Subcutaneous abdominal adipose tissue (tissue), 5 donors: ENCODE results near the gene HPGD.
A peak's percentile ranks its signal among the peaks of the same experiment; 100 is the strongest.

Source experiments
- H3K27ac ChIP-seq: one replicate; pipeline ENCODE4 v1.7.0; 2013; ENCODE audit warnings: low read depth, mild to moderate bottlenecking, inconsistent platforms, low read length, moderate library complexity
- H3K27me3 ChIP-seq, 5 donors: one replicate each; pipeline ENCODE4 v1.7.0; 2013; ENCODE audit warnings: low read length in 5 of 5, inconsistent platforms in 1 of 5; ENCODE audit not compliant: control insufficient read depth in 5 of 5, insufficient read depth in 4 of 5
- H3K36me3 ChIP-seq, 5 donors: one replicate each; pipeline ENCODE4 v1.7.0; 2013; ENCODE audit warnings: low read length in 5 of 5; ENCODE audit not compliant: control insufficient read depth in 5 of 5, insufficient read depth in 5 of 5
- H3K4me1 ChIP-seq, 5 donors: one replicate each; pipeline ENCODE4 v1.7.0; 2013; ENCODE audit warnings: low read length in 5 of 5, mild to moderate bottlenecking in 3 of 5, moderate library complexity in 1 of 5; ENCODE audit not compliant: control insufficient read depth in 5 of 5, insufficient read depth in 5 of 5
- H3K4me3 ChIP-seq, 5 donors: one replicate each; pipeline ENCODE4 v1.7.0; 2013; ENCODE audit warnings: low read length in 5 of 5, low read depth in 1 of 5
- H3K9ac ChIP-seq, 5 donors: one replicate each; pipeline ENCODE4 v1.7.0; 2013; ENCODE audit warnings: low read length in 5 of 5, mild to moderate bottlenecking in 4 of 5, moderate library complexity in 3 of 5
- H3K9me3 ChIP-seq, 5 donors: one replicate each; pipeline ENCODE4 v1.7.0; 2013; ENCODE audit warnings: low read length in 5 of 5; ENCODE audit not compliant: control insufficient read depth in 5 of 5
- donor health status: healthy.
- donor health status: healthy.
- donor health status: healthy.
- donor health status: healthy.
- donor health status: healthy.

The HPGD gene

DNA sequence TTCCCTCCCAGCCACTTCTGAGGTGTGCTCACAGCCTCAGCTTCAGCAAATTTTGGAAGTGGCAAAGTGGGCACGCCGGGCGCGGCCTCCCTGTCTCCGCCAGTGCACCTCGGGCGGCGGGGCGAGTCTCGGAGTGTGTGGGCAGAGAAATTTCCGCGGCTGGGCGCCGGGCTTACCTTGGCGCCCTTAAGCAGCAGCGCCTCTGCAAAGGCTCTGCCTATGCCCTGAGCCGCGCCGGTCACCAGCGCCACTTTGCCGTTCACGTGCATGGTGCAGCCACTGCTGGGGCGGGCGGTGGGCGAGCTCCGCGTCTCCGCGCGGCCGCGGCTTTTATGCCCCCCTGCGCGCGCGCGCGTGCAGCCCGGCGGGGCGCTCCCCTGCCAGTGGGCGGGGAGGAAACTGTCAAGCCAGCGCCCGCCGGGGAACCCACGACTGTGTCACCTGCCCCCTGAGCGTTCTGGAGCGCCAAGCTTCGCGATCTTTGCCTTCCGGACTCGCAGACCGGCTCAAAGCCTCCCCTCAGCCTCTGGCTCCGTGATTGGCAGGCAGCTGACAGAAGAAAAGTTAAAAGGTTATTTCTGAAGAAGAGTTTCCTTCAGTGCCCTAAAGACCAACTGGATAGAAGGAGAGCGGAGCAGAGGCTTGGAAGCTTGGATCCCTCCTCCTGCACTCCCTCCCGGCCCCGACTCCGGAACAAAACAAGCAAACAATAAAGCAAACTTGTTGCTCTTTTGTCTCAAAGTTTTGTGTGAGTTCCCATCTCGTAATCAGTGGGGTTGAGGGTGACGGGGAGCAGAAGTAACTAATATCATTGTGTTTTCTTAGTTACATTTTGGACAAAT, at the start of gene HPGD:
Gene HPGD (minus strand): TSS at position 306 of the 842 bp plus-strand sequence. CDS start 37 bp downstream, at position 269.
- Histone ChIP-seq H3K9ac (peak within 1 kb of the TSS in 4 of 5 donors; percentile 33 to 68 (median 40)), H3K4me1 (peaks cover 2 to 27% (median 19%) of the 10 kb centered on the region in 5 donors), H3K36me3 (no peaks in the 10 kb centered on the region), H3K4me3 (peak within 1 kb of the TSS; percentile 72 to 81 (median 75)), H3K27me3 (no peaks in the 10 kb centered on the region), H3K9me3 (no peaks in the 10 kb centered on the region), H3K27ac (no peak within 1 kb of the TSS)

DNA sequence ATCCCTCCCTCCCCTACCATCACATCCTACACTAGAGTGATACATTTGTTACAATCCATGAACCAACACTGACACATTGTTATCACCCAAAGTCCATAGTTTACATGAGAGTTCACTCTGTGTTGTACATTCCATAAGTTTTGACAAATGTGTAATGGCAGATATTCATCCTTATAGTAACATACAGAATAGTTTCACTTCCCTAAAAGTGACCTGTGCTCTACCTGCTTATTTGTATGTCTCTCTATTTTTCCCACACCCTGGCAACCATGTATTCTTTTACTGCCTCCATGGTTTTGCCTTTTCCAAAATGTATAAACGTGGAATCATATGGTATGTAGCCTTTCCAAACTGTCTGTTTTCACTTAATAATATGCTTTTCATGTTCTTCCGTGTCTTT, 42.2 kb upstream of the HPGD start:
- H3K9me3 ChIP-seq: no peaks in the 10 kb centered on the region
- no peaks in the 10 kb centered on the region for H3K27me3 ChIP-seq
- no peak overlapping the region for H3K27ac ChIP-seq
- no peak overlapping the region for H3K9ac ChIP-seq
- no peaks in the 10 kb centered on the region for H3K4me1 ChIP-seq
- H3K36me3 ChIP-seq: no peaks in the 10 kb centered on the region
- no peak overlapping the region for H3K4me3 ChIP-seq

DNA sequence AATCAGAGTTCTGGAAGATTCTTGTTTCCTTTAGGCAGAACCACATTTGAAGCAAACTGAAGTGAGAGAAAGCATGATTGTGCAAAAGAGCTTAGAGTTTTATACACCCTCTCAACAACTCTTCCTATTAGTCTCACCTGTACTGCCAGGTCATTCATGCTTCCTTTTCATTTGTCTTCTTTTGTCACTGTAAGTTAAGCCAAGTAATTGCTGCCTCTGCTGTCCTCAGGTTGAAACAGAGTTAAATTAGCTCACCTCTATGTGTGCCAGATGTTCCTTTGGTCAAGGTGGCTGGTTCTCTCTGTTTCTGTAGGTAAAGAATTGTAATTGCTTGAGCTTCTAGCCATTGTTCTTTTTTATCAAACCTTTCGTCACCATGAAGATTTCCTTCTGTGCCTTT, 41.1 kb upstream of the HPGD start:
- H3K27ac ChIP-seq: no peak overlapping the region
- H3K9me3 ChIP-seq: no peaks in the 10 kb centered on the region
- H3K36me3 ChIP-seq: no peaks in the 10 kb centered on the region
- H3K4me3 ChIP-seq: no peak overlapping the region
- no peaks in the 10 kb centered on the region for H3K27me3 ChIP-seq
- H3K9ac ChIP-seq: no peak overlapping the region
- no peaks in the 10 kb centered on the region for H3K4me1 ChIP-seq

DNA sequence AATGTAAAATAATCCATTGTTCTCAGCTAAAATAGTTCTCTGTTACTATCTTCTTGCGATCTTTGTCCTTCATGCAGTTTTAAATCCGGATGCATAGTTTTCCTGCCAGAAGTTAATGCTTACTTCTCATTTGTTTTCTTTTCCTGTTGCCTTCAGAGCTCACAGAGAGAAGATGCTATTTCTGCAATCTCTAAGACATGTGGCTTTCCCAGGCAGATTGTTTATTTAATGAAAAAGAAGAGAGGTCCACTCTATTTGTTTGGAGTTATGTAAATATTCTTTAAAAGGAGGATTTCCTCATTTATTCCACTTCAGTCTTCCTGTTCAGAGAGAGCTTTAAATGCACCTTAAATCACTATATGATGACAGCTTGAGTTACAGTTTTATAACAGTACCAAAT, 39.3 kb upstream of the HPGD start:
- Histone ChIP-seq H3K4me3 (no peak overlapping the region), H3K36me3 (no peaks in the 10 kb centered on the region), H3K27me3 (no peaks in the 10 kb centered on the region), H3K9ac (no peak overlapping the region), H3K27ac (no peak overlapping the region), H3K9me3 (no peaks in the 10 kb centered on the region), H3K4me1 (no peaks in the 10 kb centered on the region)

GRCh38 chr4:174559894-174560293, 37.6 kb upstream of the HPGD start:
- H3K4me3 ChIP-seq: no peak overlapping the region
- no peaks in the 10 kb centered on the region for H3K9me3 ChIP-seq
- no peak overlapping the region for H3K9ac ChIP-seq
- no peaks in the 10 kb centered on the region for H3K36me3 ChIP-seq
- no peaks in the 10 kb centered on the region for H3K27me3 ChIP-seq
- no peaks in the 10 kb centered on the region for H3K4me1 ChIP-seq
- H3K27ac ChIP-seq: no peak overlapping the region

DNA sequence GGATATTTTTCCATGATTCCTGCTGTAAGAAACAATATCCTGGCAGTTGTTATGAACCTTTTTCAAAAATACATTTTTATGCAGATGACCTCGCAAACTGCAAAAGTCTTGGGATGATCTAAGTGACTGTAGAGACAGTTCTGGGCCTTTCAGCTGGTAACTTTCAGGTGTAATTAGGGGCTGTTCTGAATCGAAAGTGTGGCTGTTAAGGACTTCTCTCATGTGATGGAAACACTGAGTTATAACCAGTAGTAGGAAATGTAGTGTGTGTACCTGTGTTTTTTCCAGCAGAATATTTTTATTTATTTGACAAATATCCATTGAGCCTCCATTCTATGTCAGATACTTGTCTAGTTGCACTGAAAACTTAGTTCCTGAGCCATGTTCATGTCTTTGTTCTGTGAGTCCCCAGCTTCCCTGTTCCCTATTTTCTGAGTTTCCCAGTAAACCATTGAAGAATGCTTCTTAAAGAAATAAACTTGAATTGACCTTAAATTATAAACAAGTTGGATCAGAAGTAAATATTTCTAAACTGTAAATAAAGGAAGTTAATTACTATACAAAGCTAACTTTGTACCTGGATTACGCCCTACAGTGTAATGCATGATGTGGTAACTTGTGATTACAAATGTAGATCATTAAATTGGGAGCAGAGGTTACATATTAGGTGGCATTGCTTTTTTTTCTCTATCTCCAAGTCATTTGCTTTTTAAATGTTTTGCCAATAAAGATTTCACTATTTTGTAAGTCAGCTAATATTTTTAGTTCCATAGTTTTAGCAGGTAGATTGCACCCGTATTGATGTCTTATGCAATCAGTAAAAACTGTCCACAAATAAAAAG, 33.7 kb upstream of the HPGD start:
- Histone ChIP-seq H3K27ac (no peak overlapping the region), H3K9ac (no peak overlapping the region), H3K4me1 (no peaks in the 10 kb centered on the region), H3K27me3 (no peaks in the 10 kb centered on the region), H3K36me3 (no peaks in the 10 kb centered on the region), H3K4me3 (no peak overlapping the region), H3K9me3 (no peaks in the 10 kb centered on the region)

GRCh38 chr4:174554231-174554728, 32.0 kb upstream of the HPGD start:
- Histone ChIP-seq H3K36me3 (no peaks in the 10 kb centered on the region), H3K9ac (no peak overlapping the region), H3K4me3 (no peak overlapping the region), H3K4me1 (no peaks in the 10 kb centered on the region), H3K27ac (no peak overlapping the region), H3K27me3 (no peaks in the 10 kb centered on the region), H3K9me3 (no peaks in the 10 kb centered on the region)

DNA sequence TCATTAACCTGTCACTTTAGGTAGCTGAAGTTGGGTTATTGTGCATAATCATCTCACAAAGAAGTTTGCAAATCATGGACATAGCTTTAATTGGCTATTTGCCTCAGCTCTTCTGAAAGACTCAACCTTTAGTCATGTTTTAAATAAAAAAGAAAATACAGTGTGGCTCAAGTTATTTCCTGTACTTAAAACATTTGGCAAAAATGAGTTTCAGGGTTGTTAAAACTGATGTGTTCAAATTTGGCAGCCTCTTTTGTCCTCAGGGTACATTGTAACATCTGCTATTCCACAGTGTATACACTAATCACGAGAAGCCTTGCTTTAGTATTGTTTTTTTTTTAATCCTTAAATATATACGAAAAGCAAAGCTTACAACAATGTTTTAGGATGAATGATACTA, 31.5 kb upstream of the HPGD start:
- Histone ChIP-seq H3K27me3 (no peaks in the 10 kb centered on the region), H3K36me3 (no peaks in the 10 kb centered on the region)

GRCh38 chr4:174553031-174553430, 30.7 kb upstream of the HPGD start:
- H3K4me3 ChIP-seq: no peak overlapping the region

More for the DNA sequence above, 31.5 kb upstream of the HPGD start:
- H3K4me3 ChIP-seq: no peak overlapping the region
- no peak overlapping the region for H3K9ac ChIP-seq
- H3K9me3 ChIP-seq: no peaks in the 10 kb centered on the region
- H3K4me1 ChIP-seq: no peaks in the 10 kb centered on the region
- H3K27ac ChIP-seq: no peak overlapping the region

GRCh38 chr4:174550541-174550940, 28.3 kb upstream of the HPGD start:
- Histone ChIP-seq H3K9ac (no peak overlapping the region), H3K36me3 (no peaks in the 10 kb centered on the region), H3K27ac (no peak overlapping the region), H3K9me3 (no peaks in the 10 kb centered on the region), H3K4me1 (no peaks in the 10 kb centered on the region), H3K4me3 (no peak overlapping the region), H3K27me3 (no peaks in the 10 kb centered on the region)

More at GRCh38 chr4:174553031-174553430, 30.7 kb upstream of the HPGD start:
- no peak overlapping the region for H3K27ac ChIP-seq
- H3K4me1 ChIP-seq: no peaks in the 10 kb centered on the region
- H3K9me3 ChIP-seq: no peaks in the 10 kb centered on the region
- no peak overlapping the region for H3K9ac ChIP-seq
- no peaks in the 10 kb centered on the region for H3K27me3 ChIP-seq
- no peaks in the 10 kb centered on the region for H3K36me3 ChIP-seq
